22Rv1 (cell line): Measurements from ENCODE around the gene IL17RE.

Source experiments
- ZFX ChIP-seq: fragments of 450-650 bp; IDR thresholded peaks from 2 replicates; pipeline ENCODE4 v1.6.1; 2017; ENCODE audit warnings: antibody characterized with exemption, borderline replicate concordance
- TF ChIP-seq, protein P1 (sequence below): fragments of 450-650 bp; IDR thresholded peaks from 2 replicates; pipeline ENCODE4 v1.5.1; 2017; ENCODE audit warnings: mild to moderate bottlenecking

DNA sequence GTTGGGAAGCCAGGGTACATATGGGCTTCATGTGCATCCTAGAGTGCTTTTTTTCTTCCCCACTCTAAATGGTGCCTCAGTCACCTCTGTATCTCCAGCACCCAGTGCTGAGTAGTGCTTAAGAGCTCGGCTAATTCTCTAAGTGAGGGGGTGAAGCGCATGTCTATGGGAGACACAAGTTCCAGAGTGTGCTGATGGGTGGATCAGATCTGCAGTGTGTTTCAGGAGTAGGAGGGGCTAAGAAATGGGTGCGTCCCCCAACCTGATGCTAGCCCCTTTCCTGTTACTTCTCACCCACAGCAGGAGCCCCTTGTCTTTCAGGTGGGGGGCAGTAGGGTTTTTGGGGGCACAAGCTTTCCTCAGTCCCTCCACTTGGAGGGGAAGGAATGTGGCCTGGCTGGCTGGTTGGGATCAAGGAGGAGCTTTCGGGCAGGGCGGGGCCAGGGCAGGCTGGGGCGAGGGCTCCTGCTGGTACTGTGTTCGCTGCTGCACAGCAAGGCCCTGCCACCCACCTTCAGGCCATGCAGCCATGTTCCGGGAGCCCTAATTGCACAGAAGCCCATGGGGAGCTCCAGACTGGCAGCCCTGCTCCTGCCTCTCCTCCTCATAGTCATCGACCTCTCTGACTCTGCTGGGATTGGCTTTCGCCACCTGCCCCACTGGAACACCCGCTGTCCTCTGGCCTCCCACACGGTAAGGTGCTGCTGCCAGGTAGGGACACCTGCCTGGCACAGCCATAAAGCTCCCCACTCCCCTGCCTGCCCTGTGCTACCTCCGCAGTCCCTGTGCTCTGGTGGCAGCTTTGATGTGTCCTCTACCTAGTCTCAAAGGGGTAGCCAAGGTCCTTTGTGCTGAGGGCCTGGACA lies at the start of gene IL17RE:
- TF ChIP-seq, protein P1, sequence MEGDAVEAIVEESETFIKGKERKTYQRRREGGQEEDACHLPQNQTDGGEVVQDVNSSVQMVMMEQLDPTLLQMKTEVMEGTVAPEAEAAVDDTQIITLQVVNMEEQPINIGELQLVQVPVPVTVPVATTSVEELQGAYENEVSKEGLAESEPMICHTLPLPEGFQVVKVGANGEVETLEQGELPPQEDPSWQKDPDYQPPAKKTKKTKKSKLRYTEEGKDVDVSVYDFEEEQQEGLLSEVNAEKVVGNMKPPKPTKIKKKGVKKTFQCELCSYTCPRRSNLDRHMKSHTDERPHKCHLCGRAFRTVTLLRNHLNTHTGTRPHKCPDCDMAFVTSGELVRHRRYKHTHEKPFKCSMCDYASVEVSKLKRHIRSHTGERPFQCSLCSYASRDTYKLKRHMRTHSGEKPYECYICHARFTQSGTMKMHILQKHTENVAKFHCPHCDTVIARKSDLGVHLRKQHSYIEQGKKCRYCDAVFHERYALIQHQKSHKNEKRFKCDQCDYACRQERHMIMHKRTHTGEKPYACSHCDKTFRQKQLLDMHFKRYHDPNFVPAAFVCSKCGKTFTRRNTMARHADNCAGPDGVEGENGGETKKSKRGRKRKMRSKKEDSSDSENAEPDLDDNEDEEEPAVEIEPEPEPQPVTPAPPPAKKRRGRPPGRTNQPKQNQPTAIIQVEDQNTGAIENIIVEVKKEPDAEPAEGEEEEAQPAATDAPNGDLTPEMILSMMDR = no peak
- no peak for TF ChIP-seq ZFX
